Neutrophil (primary cell): Measurements from ENCODE around the gene VSIR.

Experiments used
- H3K27ac ChIP-seq: fragments of 200-600 bp; sonication (generic); 2 replicates; pipeline ENCODE4 v1.5.1; 2016; ENCODE audit warnings: mild to moderate bottlenecking, moderate library complexity
- H3K27me3 ChIP-seq: fragments of 200-600 bp; sonication (generic); 2 replicates; pipeline ENCODE4 v1.6.0; 2016; ENCODE audit warnings: mild to moderate bottlenecking
- H3K36me3 ChIP-seq: fragments of 200-600 bp; sonication (generic); 2 replicates; pipeline ENCODE4 v1.5.1; 2017
- H3K4me1 ChIP-seq, 2 experiments: fragments of 200-600 bp in 1 of 2; sonication (generic) in 1 of 2; 1 replicate in 1 of 2; 2 replicates in 1 of 2; pipeline versions ENCODE4 v1.5.1 to v1.6.1; 2013 to 2016; ENCODE audit warnings: low read depth in 1 of 2, low read length in 1 of 2, mild to moderate bottlenecking in 1 of 2, moderate library complexity in 1 of 2; ENCODE audit not compliant: control insufficient read depth in 1 of 2, insufficient read depth in 1 of 2
- H3K4me3 ChIP-seq, 2 experiments: fragments of 200-600 bp in 1 of 2; sonication (generic) in 1 of 2; 1 replicate in 1 of 2; 2 replicates in 1 of 2; pipeline ENCODE4 v1.5.1; 2013 to 2016; ENCODE audit warnings: low read depth in 1 of 2, low read length in 1 of 2, mild to moderate bottlenecking in 1 of 2, moderate library complexity in 1 of 2
- H3K9me3 ChIP-seq: fragments of 200-600 bp; sonication (generic); 2 replicates; pipeline ENCODE4 v1.5.1; 2016
- CTCF ChIP-seq: fragments of 200-600 bp; sonication (generic); IDR thresholded peaks from 2 replicates; pipeline ENCODE4 v1.5.1; 2016; ENCODE audit warnings: antibody characterized with exemption

Gene VSIR

GRCh38 chr10:71726580-71727104, 46.7 kb downstream of the VSIR start:
- Histone ChIP-seq H3K4me1 (peaks cover 66 to 67% of the 10 kb centered on the region in 2 experiments), H3K4me3 (peak overlapping the region; percentile 40 to 54), H3K27ac (peak overlapping the region; percentile 100), H3K36me3 (peaks cover 2% of the 10 kb centered on the region), H3K27me3 (no peaks in the 10 kb centered on the region), H3K9me3 (no peaks in the 10 kb centered on the region)
- no peak for TF ChIP-seq CTCF

- H3K27me3 ChIP-seq = no peaks in the 10 kb centered on the region
- peak overlapping the region; percentile 100 for H3K27ac ChIP-seq
- peak; percentile 76 for TF ChIP-seq CTCF
- no peaks in the 10 kb centered on the region for H3K36me3 ChIP-seq
- H3K4me3 ChIP-seq = peak overlapping the region; percentile 40 to 54
- no peaks in the 10 kb centered on the region for H3K9me3 ChIP-seq
- peaks cover 61 to 62% of the 10 kb centered on the region in 2 experiments for H3K4me1 ChIP-seq
Observed at GRCh38 chr10:71725998-71726579, 47.2 kb downstream of the VSIR start.

GRCh38 chr10:71725249-71725648, 48.1 kb downstream of the VSIR start:
- Histone ChIP-seq H3K27ac (peak overlapping the region; percentile 100), H3K4me1 (peaks cover 52 to 55% of the 10 kb centered on the region in 2 experiments)

GRCh38 chr10:71724539-71724938, 48.8 kb downstream of the VSIR start:
- Histone ChIP-seq H3K4me1 (peaks cover 45 to 50% of the 10 kb centered on the region in 2 experiments), H3K4me3 (no peak overlapping the region), H3K27me3 (no peaks in the 10 kb centered on the region), H3K36me3 (no peaks in the 10 kb centered on the region), H3K27ac (peak overlapping the region; percentile 100), H3K9me3 (no peaks in the 10 kb centered on the region)
- TF ChIP-seq CTCF = no peak

More at GRCh38 chr10:71725249-71725648, 48.1 kb downstream of the VSIR start:
- H3K4me3 ChIP-seq = peak overlapping the region in 1 of 2 experiments; percentile 54
- H3K9me3 ChIP-seq = no peaks in the 10 kb centered on the region
- H3K27me3 ChIP-seq = no peaks in the 10 kb centered on the region
- TF ChIP-seq CTCF = no peak
- H3K36me3 ChIP-seq = no peaks in the 10 kb centered on the region

GRCh38 chr10:71723311-71723710, 50.0 kb downstream of the VSIR start:
- peaks cover 33 to 40% of the 10 kb centered on the region in 2 experiments for H3K4me1 ChIP-seq
- no peaks in the 10 kb centered on the region for H3K36me3 ChIP-seq
- no peak overlapping the region for H3K27ac ChIP-seq
- no peak overlapping the region for H3K4me3 ChIP-seq
- TF ChIP-seq CTCF = no peak
- no peaks in the 10 kb centered on the region for H3K27me3 ChIP-seq
- H3K9me3 ChIP-seq = no peaks in the 10 kb centered on the region
